HEK293 (cell line): ENCODE measurements around the gene KRT82.

Experiments
- CTCF ChIA-PET: fragments of 350-600 bp; formaldehyde crosslinking; extraction: SDS; loops from one replicate; lab custom pipeline; 2021; ENCODE audit warnings: antibody characterized with exemption; lab: Yijun Ruan, JAX
- POLR2A ChIA-PET: fragments of 300-600 bp; formaldehyde crosslinking; extraction: SDS; loops from one replicate; lab custom pipeline; 2020; ENCODE audit warnings: antibody characterized with exemption, inconsistent platforms; lab: Yijun Ruan, JAX
- H3K27ac ChIP-seq: fragments of 200-500 bp; sonication (Bioruptor generic); 2 replicates; pipeline ENCODE4 v1.5.1; 2014; ENCODE audit warnings: low read depth, low read length, control low read depth, inconsistent platforms; ENCODE audit errors: extremely low read depth
- H3K36me3 ChIP-seq, 2 experiments: fragments of 200-500 bp in 1 of 2; sonication (Bioruptor generic) in 1 of 2; 1 replicate in 1 of 2; 2 replicates in 1 of 2; pipeline ENCODE4 v1.5.1; 2014 to 2017; ENCODE audit warnings: inconsistent platforms in 2 of 2, low read length in 2 of 2; ENCODE audit not compliant: control insufficient read depth in 2 of 2, insufficient read depth in 1 of 2
- H3K4me1 ChIP-seq: fragments of 200-500 bp; sonication (Bioruptor generic); 2 replicates; pipeline ENCODE4 v1.5.1; 2014; ENCODE audit warnings: mild to moderate bottlenecking, low read length, inconsistent platforms; ENCODE audit not compliant: control insufficient read depth, insufficient read depth
- H3K4me3 ChIP-seq: 2 replicates; pipeline ENCODE4 v1.5.1; 2011; ENCODE audit warnings: low read depth, mild to moderate bottlenecking, control low read depth, low read length, moderate library complexity
- H3K9me3 ChIP-seq: fragments of 200-500 bp; sonication (Bioruptor generic); 2 replicates; pipeline ENCODE4 v1.5.1; 2014; ENCODE audit warnings: low read depth, low read length, inconsistent platforms; ENCODE audit not compliant: control insufficient read depth, insufficient read depth
- BCL11B ChIP-seq: fragments of 450-650 bp; formaldehyde crosslinking; IDR thresholded peaks from 2 replicates; pipeline ENCODE4 v1.5.1; 2016; ENCODE audit warnings: low read depth, missing biosample characterization, missing genetic modification characterization
- GLI2 ChIP-seq: fragments of 450-650 bp; formaldehyde crosslinking; IDR thresholded peaks from 2 replicates; pipeline ENCODE4; 2017; ENCODE audit warnings: missing biosample characterization, missing genetic modification characterization, low read depth, borderline replicate concordance
- HIC1 ChIP-seq: fragments of 450-650 bp; formaldehyde crosslinking; IDR thresholded peaks from 2 replicates; pipeline ENCODE4 v1.5.1; 2016; ENCODE audit warnings: missing biosample characterization, missing genetic modification characterization
- MZF1 ChIP-seq: fragments of 450-650 bp; formaldehyde crosslinking; IDR thresholded peaks from 2 replicates; pipeline ENCODE4 v1.5.1; 2017; ENCODE audit warnings: missing biosample characterization, missing genetic modification characterization, borderline replicate concordance
- PBX3 ChIP-seq: sonication (generic); formaldehyde crosslinking; IDR thresholded peaks from 2 replicates; pipeline ENCODE4 v1.8.1; 2022; ENCODE audit warnings: mild to moderate bottlenecking, moderate library complexity, missing genetic modification reagents
- PRDM10 ChIP-seq: fragments of 450-650 bp; formaldehyde crosslinking; IDR thresholded peaks from 2 replicates; pipeline ENCODE4 v1.5.1; 2016; ENCODE audit warnings: missing biosample characterization, missing genetic modification characterization
- ZBTB17 ChIP-seq: fragments of 450-650 bp; formaldehyde crosslinking; IDR thresholded peaks from 2 replicates; pipeline ENCODE4 v1.5.1; 2016; ENCODE audit warnings: missing biosample characterization, missing genetic modification characterization
- ZNF239 ChIP-seq: fragments of 450-650 bp; formaldehyde crosslinking; IDR thresholded peaks from 2 replicates; pipeline ENCODE4 v1.5.1; 2016; ENCODE audit warnings: missing biosample characterization, missing genetic modification characterization
- ZNF311 ChIP-seq: fragments of 450-650 bp; formaldehyde crosslinking; IDR thresholded peaks from 2 replicates; pipeline ENCODE4 v1.5.1; 2017; ENCODE audit warnings: missing biosample characterization, missing genetic modification characterization, borderline replicate concordance
- ZNF510 ChIP-seq: fragments of 450-650 bp; formaldehyde crosslinking; IDR thresholded peaks from 2 replicates; pipeline ENCODE4 v1.5.1; 2018; ENCODE audit warnings: mild to moderate bottlenecking, missing genetic modification characterization, missing biosample characterization; ENCODE audit not compliant: insufficient replicate concordance
- ZNF513 ChIP-seq: fragments of 450-650 bp; IDR thresholded peaks from 2 replicates; pipeline ENCODE4 v1.5.1; 2018; ENCODE audit warnings: missing biosample characterization, missing genetic modification characterization
- ZNF629 ChIP-seq: fragments of 450-650 bp; formaldehyde crosslinking; IDR thresholded peaks from 2 replicates; pipeline ENCODE4 v1.5.1; 2017; ENCODE audit warnings: missing biosample characterization, missing genetic modification characterization
- ZNF701 ChIP-seq: fragments of 450-650 bp; formaldehyde crosslinking; IDR thresholded peaks from 2 replicates; pipeline ENCODE4 v1.5.1; 2016; ENCODE audit warnings: missing biosample characterization, missing genetic modification characterization
- ZSCAN16 ChIP-seq: fragments of 450-650 bp; formaldehyde crosslinking; IDR thresholded peaks from 2 replicates; pipeline ENCODE4 v1.5.1; 2016; ENCODE audit warnings: missing biosample characterization, missing genetic modification characterization
- ZXDB ChIP-seq: fragments of 450-650 bp; formaldehyde crosslinking; IDR thresholded peaks from 2 replicates; pipeline ENCODE4 v1.5.1; 2016; ENCODE audit warnings: missing biosample characterization, missing genetic modification characterization
- TF ChIP-seq, protein P1 (sequence below): fragments of 450-650 bp; formaldehyde crosslinking; IDR thresholded peaks from 2 replicates; pipeline ENCODE4 v1.5.1; 2016; ENCODE audit warnings: missing biosample characterization, missing genetic modification characterization

The KRT82 gene

DNA sequence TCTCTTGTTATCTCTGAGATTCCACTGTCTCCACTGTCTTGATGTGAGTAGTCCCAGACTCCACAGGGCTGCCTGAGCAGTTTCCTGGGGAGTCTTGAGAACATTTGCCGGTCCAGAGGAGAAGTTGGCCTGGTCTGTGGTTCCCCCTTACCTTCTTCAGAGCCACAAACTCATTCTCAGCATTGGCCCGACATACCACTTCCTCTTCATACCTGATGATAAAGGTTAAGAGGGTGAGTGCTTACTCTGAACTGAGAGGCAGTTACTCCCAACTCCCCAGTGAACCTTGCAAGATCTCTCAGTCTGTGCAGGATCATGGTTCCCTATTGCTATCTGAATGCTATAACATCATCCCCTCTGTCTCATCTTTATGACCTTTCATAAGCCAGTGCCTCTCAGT is 23.3 kb downstream of the KRT82 start:
- TF ChIP-seq ZSCAN16 (tag by site-specific recombination), result no peak
- no peak for TF ChIP-seq ZNF701 (tag by site-specific recombination)
- TF ChIP-seq HIC1 (tag by site-specific recombination), result no peak
- no peak for TF ChIP-seq ZNF510 (tag by site-specific recombination)
- no peak for TF ChIP-seq ZBTB17 (tag by site-specific recombination)
- no peak for TF ChIP-seq ZNF513 (tag by site-specific recombination)
- TF ChIP-seq MZF1 (tag by site-specific recombination), result no peak
- no peak for TF ChIP-seq PRDM10 (tag by site-specific recombination)
- no peak for TF ChIP-seq ZNF311 (tag by site-specific recombination)
- TF ChIP-seq PBX3 (CRISPR knock-in tag), result no peak
- TF ChIP-seq ZNF239 (tag by site-specific recombination), result no peak
- TF ChIP-seq BCL11B, result no peak
- TF ChIP-seq, protein P1, sequence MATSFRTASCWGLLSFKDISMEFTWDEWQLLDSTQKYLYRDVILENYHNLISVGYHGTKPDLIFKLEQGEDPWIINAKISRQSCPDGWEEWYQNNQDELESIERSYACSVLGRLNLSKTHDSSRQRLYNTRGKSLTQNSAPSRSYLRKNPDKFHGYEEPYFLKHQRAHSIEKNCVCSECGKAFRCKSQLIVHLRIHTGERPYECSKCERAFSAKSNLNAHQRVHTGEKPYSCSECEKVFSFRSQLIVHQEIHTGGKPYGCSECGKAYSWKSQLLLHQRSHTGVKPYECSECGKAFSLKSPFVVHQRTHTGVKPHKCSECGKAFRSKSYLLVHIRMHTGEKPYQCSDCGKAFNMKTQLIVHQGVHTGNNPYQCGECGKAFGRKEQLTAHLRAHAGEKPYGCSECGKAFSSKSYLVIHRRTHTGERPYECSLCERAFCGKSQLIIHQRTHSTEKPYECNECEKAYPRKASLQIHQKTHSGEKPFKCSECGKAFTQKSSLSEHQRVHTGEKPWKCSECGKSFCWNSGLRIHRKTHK (tag by site-specific recombination), result no peak
- TF ChIP-seq ZNF629 (tag by site-specific recombination), result no peak
- no peak for TF ChIP-seq ZXDB (tag by site-specific recombination)
- TF ChIP-seq GLI2 (tag by site-specific recombination), result no peak
- TF ChIP-seq, all 188 proteins: peak for 0
- CTCF ChIA-PET, result interaction anchor here (0.6 to 4.3 kb wide), 6 partner anchors 9 to 601 kb away, joined by 3 to 38 read pairs (median 4); no protein-coding TSS in a partner anchor
- no peaks in the 10 kb centered on the region for H3K4me1 ChIP-seq
- POLR2A ChIA-PET, result no interaction called here
- no peak overlapping the region for H3K4me3 ChIP-seq
- H3K27ac ChIP-seq, result no peak overlapping the region
- no peaks in the 10 kb centered on the region for H3K9me3 ChIP-seq
- H3K36me3 ChIP-seq, result no peaks in the 10 kb centered on the region
